ENCODE data around the gene IL1B.

DNA sequence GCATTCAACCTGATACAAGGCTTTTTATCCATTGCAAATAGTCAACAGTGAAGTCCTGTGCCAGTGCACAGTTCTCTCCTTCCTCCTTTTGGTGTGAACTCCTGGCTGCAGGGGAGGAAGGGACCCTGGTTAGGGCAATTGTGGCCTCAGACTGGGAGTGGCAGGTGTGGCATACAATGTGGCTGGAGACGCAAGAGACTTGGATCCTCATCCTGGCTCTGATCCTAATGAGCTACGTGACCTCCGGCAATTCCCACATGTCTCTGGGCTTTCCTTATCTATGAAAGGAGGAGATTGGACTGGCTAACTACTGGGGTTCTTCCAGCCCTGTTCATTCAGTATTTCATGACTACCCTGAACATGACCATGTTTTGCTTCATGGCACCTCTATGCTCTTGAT, 41.7 kb downstream of the IL1B start:
- TF ChIP-seq EZH2 (IDR thresholded peaks at IDR 0.05) (no peak), POLR2AphosphoS5 (IDR thresholded peaks at IDR 0.05; ENCODE audit: borderline replicate concordance, low read depth, low read length) (no peak)

All from SK-N-MC (cell line).